ENCODE results near the gene LOX.
A peak's percentile ranks its signal among the peaks of the same experiment; 100 is the strongest.

LOX gene

GRCh38 chr5:122040636-122041302 lies 37.3 kb downstream of the LOX start:
- DNase-seq (ENCODE audit: low read depth): no peak
- no peak overlapping the region for H3K4me3 ChIP-seq (ENCODE audit: low read depth, low read length)
- no peak for TF ChIP-seq CTCF (IDR thresholded peaks at IDR 0.05; ENCODE audit: control insufficient read depth, extremely low read depth, insufficient read depth)

- no peak for TF ChIP-seq CTCF (IDR thresholded peaks at IDR 0.05; ENCODE audit: control insufficient read depth, extremely low read depth, insufficient read depth)
Measured at GRCh38 chr5:122036326-122036725, 41.7 kb downstream of the LOX start.

DNA sequence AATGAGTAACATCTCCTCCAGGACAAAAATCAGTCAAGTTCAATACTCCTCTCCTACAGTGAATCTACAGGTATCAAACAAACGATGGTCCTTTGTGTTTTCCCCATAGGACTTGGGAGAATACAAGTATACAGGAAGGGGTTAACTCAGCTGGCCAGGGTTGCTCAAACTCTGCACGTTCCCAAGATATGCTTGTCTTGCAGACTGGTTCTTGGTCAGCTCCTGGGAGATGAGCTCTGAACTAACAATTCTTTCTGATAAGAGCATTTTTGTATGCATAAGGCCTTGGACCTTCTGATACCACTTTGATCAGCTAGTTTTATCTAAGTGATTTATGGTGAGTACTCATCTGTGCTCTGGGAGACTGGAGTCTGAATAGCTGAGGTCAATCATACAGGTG lies 42.1 kb downstream of the LOX start:
- TF ChIP-seq CTCF (IDR thresholded peaks at IDR 0.05; ENCODE audit: control insufficient read depth, extremely low read depth, insufficient read depth): no peak

More at GRCh38 chr5:122036326-122036725, 41.7 kb downstream of the LOX start:
- no peak for DNase-seq (ENCODE audit: low read depth)
- H3K4me3 ChIP-seq (ENCODE audit: low read depth, low read length): no peak overlapping the region

GRCh38 chr5:122031836-122032235 lies 46.2 kb downstream of the LOX start:
- no peak for DNase-seq (ENCODE audit: low read depth)
- H3K4me3 ChIP-seq (ENCODE audit: low read depth, low read length): no peak overlapping the region
- no peak for TF ChIP-seq CTCF (IDR thresholded peaks at IDR 0.05; ENCODE audit: control insufficient read depth, extremely low read depth, insufficient read depth)

More for the DNA sequence above, 42.1 kb downstream of the LOX start:
- H3K4me3 ChIP-seq (ENCODE audit: low read depth, low read length): no peak overlapping the region
- no peak for DNase-seq (ENCODE audit: low read depth)

- peak; percentile 27; the same call in 1 of the 2 replicates for TF ChIP-seq CTCF (IDR thresholded peaks at IDR 0.05; ENCODE audit: control insufficient read depth, extremely low read depth, insufficient read depth)
- DNase-seq (ENCODE audit: low read depth): no peak
- H3K4me3 ChIP-seq (ENCODE audit: low read depth, low read length): no peak overlapping the region
Measured at GRCh38 chr5:122030251-122030650, 47.8 kb downstream of the LOX start.

DNA sequence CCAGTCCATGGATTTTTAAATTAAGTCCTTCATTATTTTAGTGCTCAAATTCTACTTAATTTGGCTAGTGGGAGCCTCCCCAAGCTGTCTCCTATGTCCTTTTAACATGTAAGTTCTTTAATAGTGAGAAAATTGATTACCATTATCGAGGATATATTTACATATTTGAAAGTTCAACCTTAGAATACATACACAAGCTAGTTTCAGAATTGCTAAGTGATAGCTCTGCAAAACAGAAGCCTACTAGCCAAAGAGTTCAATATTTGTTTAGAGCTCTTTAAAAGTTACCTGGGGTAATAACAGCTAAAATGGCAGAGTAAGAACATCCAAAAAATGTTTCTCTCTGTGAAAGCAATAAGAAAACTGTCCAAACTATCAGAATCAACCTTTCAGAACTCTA lies 48.2 kb downstream of the LOX start:
- DNase-seq (ENCODE audit: low read depth): no peak
- TF ChIP-seq CTCF (IDR thresholded peaks at IDR 0.05; ENCODE audit: control insufficient read depth, extremely low read depth, insufficient read depth): no peak
- no peak overlapping the region for H3K4me3 ChIP-seq (ENCODE audit: low read depth, low read length)

DNA sequence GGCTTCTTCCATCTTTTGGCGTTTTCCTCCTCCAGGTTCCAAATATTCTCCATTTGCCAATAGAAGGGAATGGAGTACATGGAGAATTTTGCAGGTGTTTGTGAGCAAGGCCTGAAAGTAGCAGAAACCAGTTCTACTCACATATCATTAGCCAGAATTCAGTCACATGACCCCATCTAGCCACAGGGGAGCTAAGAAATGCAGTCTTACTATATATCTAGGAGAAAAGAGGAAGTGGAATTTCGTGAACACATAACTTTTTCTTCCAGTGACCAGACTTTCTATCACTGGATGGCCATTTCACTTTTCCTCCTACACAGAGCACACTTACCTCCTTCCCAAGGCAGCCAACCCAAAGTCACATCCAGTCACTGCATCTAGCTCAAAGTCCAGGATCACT lies 55.1 kb downstream of the LOX start:
- H3K4me3 ChIP-seq (ENCODE audit: low read depth, low read length): no peak overlapping the region
- no peak for DNase-seq (ENCODE audit: low read depth)
- TF ChIP-seq CTCF (IDR thresholded peaks at IDR 0.05; ENCODE audit: control insufficient read depth, extremely low read depth, insufficient read depth): no peak
